Left lung (tissue), 10 donors: ENCODE data around the gene SPACA7. TPM values are rescaled to one million over a fixed set of nuclear protein-coding genes. Genes with fewer than 3 reads are reported as not detected.

Source experiments
- ATAC-seq: fragments of 200-7000 bp; cut with Tn5 transposase; one replicate; pipeline ENCODE4 v1.9.1; 2020; ENCODE audit warnings: moderate library complexity
- DNase-seq, 4 donors: peaks; one replicate each; pipeline ENCODE4 v3.0.0-alpha.2; 2013 to 2020
- H3K27ac ChIP-seq, 2 donors: fragments of 200-600 bp; sonication (generic) in 1 of 2; one replicate each; pipeline versions ENCODE4 v1.5.0 to v1.8.0; 2020 to 2021
- H3K27me3 ChIP-seq, 2 donors: fragments of 200-600 bp; sonication (generic) in 1 of 2; one replicate each; pipeline versions ENCODE4 v1.5.0 to v1.8.0; 2020 to 2021
- H3K36me3 ChIP-seq, 2 donors: fragments of 200-600 bp; sonication (generic) in 1 of 2; one replicate each; pipeline versions ENCODE4 v1.5.0 to v1.8.0; 2020 to 2021
- H3K4me1 ChIP-seq, 2 donors: fragments of 200-600 bp; one replicate each; pipeline ENCODE4 v1.8.0; 2021
- H3K4me3 ChIP-seq, 2 donors: fragments of 200-600 bp; sonication (generic) in 1 of 2; one replicate each; pipeline versions ENCODE4 v1.5.0 to v1.8.0; 2020 to 2021; ENCODE audit warnings: mild to moderate bottlenecking in 1 of 2
- H3K9me3 ChIP-seq, 2 donors: fragments of 200-600 bp; sonication (generic) in 1 of 2; one replicate each; pipeline versions ENCODE4 v1.5.0 to v1.8.0; 2020 to 2021
- intact Hi-C, 2 donors: fragments of 100-400 bp; cut with DNase I; formaldehyde crosslinking; loops; one replicate each; pipeline versions ENCODE4 v1.11.2 to v1.14.2; 2022
- polyA plus RNA-seq, 6 donors: library from polyadenylated mRNA; unstranded; fragments of 120-200 nt; gene quantifications; one replicate each; pipeline ENCODE4 v1.2.1, GENCODE V29; 2013; ENCODE audit not compliant: insufficient read length in 6 of 6
- total RNA-seq, 2 donors: library from RNA; stranded (reverse); fragmentation: NEBNext Ultra II Directional; extraction: Animal tissue kit (Norgen Biotek cat#: 25700); gene quantifications; one replicate each; pipeline ENCODE4 v1.2.1, GENCODE V29; 2021
- TF ChIP-seq, protein P1 (sequence below), 2 donors: fragments of 200-600 bp; sonication (generic) in 1 of 2; IDR thresholded peaks; one replicate each; pipeline versions ENCODE4 v1.5.0 to v1.8.0; 2021; ENCODE audit warnings: antibody characterized with exemption in 2 of 2
- donor health status: DM: no; HTN: yes; CAD: no.
- donor health status: DM: no; HTN: no; CAD: no.

The SPACA7 gene
- total and polyA plus RNA-seq, 8 donors, result 0.31 TPM; not detected in 7

DNA sequence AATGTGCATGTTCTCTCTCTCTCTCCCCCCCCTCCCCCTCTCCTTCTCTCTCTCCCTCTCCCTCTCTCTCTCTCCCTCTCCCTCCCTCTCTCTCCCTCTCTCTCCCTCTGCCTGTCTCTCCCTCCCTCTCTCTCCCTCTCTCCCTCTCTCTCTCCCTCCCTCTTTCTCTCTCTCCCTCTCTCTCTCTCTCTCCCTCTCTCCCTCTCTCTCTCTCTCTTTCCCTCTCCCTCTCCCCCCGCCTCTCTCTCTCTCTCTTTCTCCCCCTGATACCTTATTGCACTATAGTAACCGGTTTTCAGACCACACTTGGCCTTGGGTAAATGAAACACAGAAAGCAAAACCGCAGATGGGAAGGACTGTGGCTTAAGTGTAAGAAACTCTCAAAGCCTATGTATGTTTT, 34.7 kb upstream of the SPACA7 start:
- no peak for ATAC-seq
- intact Hi-C loops, result no loop called here
- H3K4me1 ChIP-seq, result no peaks in the 10 kb centered on the region
- peaks cover 0 to 25% of the 10 kb centered on the region in 2 donors for H3K9me3 ChIP-seq
- H3K4me3 ChIP-seq, result no peak overlapping the region
- H3K27me3 ChIP-seq, result peaks cover 0 to 55% of the 10 kb centered on the region in 2 donors
- no peak for DNase-seq
- H3K27ac ChIP-seq, result no peak overlapping the region
- TF ChIP-seq, protein P1, sequence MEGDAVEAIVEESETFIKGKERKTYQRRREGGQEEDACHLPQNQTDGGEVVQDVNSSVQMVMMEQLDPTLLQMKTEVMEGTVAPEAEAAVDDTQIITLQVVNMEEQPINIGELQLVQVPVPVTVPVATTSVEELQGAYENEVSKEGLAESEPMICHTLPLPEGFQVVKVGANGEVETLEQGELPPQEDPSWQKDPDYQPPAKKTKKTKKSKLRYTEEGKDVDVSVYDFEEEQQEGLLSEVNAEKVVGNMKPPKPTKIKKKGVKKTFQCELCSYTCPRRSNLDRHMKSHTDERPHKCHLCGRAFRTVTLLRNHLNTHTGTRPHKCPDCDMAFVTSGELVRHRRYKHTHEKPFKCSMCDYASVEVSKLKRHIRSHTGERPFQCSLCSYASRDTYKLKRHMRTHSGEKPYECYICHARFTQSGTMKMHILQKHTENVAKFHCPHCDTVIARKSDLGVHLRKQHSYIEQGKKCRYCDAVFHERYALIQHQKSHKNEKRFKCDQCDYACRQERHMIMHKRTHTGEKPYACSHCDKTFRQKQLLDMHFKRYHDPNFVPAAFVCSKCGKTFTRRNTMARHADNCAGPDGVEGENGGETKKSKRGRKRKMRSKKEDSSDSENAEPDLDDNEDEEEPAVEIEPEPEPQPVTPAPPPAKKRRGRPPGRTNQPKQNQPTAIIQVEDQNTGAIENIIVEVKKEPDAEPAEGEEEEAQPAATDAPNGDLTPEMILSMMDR (IDR thresholded peaks at IDR 0.05), result no peak
- no peaks in the 10 kb centered on the region for H3K36me3 ChIP-seq

DNA sequence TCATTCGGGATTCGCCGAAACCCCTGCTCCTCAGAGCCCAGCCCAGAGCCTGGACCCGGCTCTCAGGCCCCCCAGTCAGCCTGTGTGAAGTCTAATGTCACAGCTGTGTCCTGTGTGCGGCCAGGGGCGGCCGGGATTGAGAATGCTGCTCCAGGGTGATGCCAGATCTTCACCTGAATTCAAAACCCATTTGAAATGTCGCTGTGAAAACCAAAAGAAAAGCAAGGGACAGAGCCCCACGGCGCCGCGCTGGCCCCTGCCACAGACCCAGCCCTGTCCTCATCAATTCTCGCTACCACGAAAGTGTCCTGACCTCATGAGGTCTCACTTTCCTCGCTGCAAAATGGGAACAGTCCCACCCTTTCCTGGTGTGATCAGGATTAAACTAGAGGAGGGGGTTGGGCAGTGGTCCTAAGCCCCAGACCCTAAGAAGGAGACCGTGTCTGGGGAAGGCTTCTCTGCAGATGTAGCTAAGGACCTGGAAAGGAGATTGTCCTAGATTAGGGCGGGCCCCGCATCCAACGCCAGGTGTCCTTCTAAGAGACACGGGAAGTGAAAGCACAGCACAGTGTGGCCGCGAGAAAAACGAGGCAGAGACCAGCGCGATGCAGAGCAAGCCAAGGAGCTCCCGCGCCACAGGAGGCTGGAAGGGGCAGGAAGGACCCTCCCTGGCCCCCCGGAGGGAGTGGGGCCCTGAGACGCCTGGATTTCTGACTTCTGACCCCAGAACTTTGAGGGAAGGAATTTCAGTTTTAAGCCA, 34.0 kb upstream of the SPACA7 start:
- Histone ChIP-seq H3K4me3 (no peak overlapping the region), H3K27ac (no peak overlapping the region), H3K36me3 (no peaks in the 10 kb centered on the region), H3K9me3 (peaks cover 0 to 19% of the 10 kb centered on the region in 2 donors), H3K27me3 (peaks cover 5 to 62% of the 10 kb centered on the region in 2 donors), H3K4me1 (no peaks in the 10 kb centered on the region)
- intact Hi-C loops, result no loop called here
- ATAC-seq (no peak), DNase-seq (no peak)
- TF ChIP-seq, protein P1 (IDR thresholded peaks at IDR 0.05), result no peak

- ATAC-seq, result no peak
- TF ChIP-seq, protein P1 (IDR thresholded peaks at IDR 0.05), result no peak
- H3K27me3 ChIP-seq, result peaks cover 5 to 69% of the 10 kb centered on the region in 2 donors
Measured at GRCh38 chr13:112342841-112343361, 33.3 kb upstream of the SPACA7 start.

GRCh38 chr13:112343591-112343990, 32.6 kb upstream of the SPACA7 start:
- Histone ChIP-seq H3K4me3 (no peak overlapping the region), H3K27me3 (peaks cover 5 to 70% of the 10 kb centered on the region in 2 donors), H3K36me3 (no peaks in the 10 kb centered on the region), H3K9me3 (peaks cover 0 to 4% of the 10 kb centered on the region in 2 donors), H3K27ac (no peak overlapping the region), H3K4me1 (no peaks in the 10 kb centered on the region)
- intact Hi-C loops, result no loop called here
- DNase-seq (no peak), ATAC-seq (no peak)
- TF ChIP-seq, protein P1 (IDR thresholded peaks at IDR 0.05), result no peak

More at GRCh38 chr13:112342841-112343361, 33.3 kb upstream of the SPACA7 start:
- H3K9me3 ChIP-seq, result peaks cover 0 to 11% of the 10 kb centered on the region in 2 donors
- no peak overlapping the region for H3K27ac ChIP-seq
- no peak overlapping the region for H3K4me3 ChIP-seq
- DNase-seq, result no peak
- no peaks in the 10 kb centered on the region for H3K36me3 ChIP-seq
- intact Hi-C loops, result no loop called here
- no peaks in the 10 kb centered on the region for H3K4me1 ChIP-seq

DNA sequence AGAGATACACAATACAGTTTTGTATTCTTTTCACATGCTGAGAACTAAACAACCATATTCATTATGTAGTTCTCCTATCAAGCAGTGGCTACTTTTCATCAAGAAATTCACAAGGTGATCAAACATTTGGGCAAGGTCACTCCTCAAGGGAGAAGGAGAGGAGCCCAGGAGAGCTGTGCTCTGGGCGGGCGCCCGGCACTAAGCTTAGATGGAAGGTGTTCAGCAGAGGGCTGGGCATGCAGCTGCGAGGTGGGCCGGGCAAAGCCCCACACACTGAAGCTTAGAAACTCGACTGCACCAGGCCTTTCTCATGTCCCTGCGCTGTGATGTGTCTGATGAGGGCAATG, 30.4 kb upstream of the SPACA7 start:
- no peak overlapping the region for H3K4me3 ChIP-seq
- intact Hi-C loops, result no loop called here
- H3K27ac ChIP-seq, result no peak overlapping the region
- no peaks in the 10 kb centered on the region for H3K9me3 ChIP-seq
- H3K36me3 ChIP-seq, result no peaks in the 10 kb centered on the region
- DNase-seq (no peak), ATAC-seq (no peak)
- H3K27me3 ChIP-seq, result peaks cover 5 to 90% of the 10 kb centered on the region in 2 donors
- H3K4me1 ChIP-seq, result no peaks in the 10 kb centered on the region
- TF ChIP-seq, protein P1 (IDR thresholded peaks at IDR 0.05), result no peak
